IMR-90 (cell line): Measurements from ENCODE around the gene WNK3. TPM values are rescaled to one million over a fixed set of nuclear protein-coding genes. Genes with fewer than 3 reads are reported as not detected.

Experiments used
- ATAC-seq: fragments of 200-7000 bp; cut with Tn5 transposase; 2 replicates; pipeline ENCODE4 v1.9.1; 2020; ENCODE audit warnings: low read depth, mild to moderate bottlenecking, moderate library complexity
- BruUV-seq: library from RNA; stranded (reverse); fragments of 400-500 nt; replicated peaks from 2 replicates; lab custom pipeline; 2021; lab: Mats Ljungman, UMichigan
- CTCF ChIA-PET: fragments of 300-600 bp; formaldehyde crosslinking; extraction: SDS; loops from one replicate; lab custom pipeline; 2021; ENCODE audit warnings: antibody characterized with exemption; lab: Yijun Ruan, JAX
- POLR2A ChIA-PET: fragments of 300-600 bp; sonication (Branson Sonifier 250); formaldehyde crosslinking; loops from one replicate; lab custom pipeline; 2022; ENCODE audit warnings: antibody characterized with exemption; ENCODE audit not compliant: unreplicated experiment; lab: Charles Lee
- DNase-seq: peaks from one replicate; pipeline ENCODE4 v3.0.0; 2013
- H2AFZ ChIP-seq: replicated peaks from 2 replicates; pipeline ENCODE3; 2013; ENCODE audit warnings: low read length, mild to moderate bottlenecking; ENCODE audit not compliant: poor library complexity
- H2AK5ac ChIP-seq: 2 replicates; pipeline ENCODE4 v1.6.1; 2013; ENCODE audit warnings: low read depth, low read length, inconsistent platforms
- H2AK9ac ChIP-seq: replicated peaks from 2 replicates; pipeline ENCODE3; 2013; ENCODE audit warnings: mild to moderate bottlenecking, low read depth, low read length, moderate library complexity; ENCODE audit not compliant: poor library complexity
- H2BK120ac ChIP-seq: 2 replicates; pipeline ENCODE4 v1.6.1; 2013; ENCODE audit warnings: low read depth, low read length, inconsistent platforms
- H2BK15ac ChIP-seq: 3 replicates; pipeline ENCODE4 v1.6.1; 2013; ENCODE audit warnings: low read depth, low read length, inconsistent platforms
- H2BK20ac ChIP-seq: 2 replicates; pipeline ENCODE4 v1.6.1; 2013; ENCODE audit warnings: low read depth, mild to moderate bottlenecking, inconsistent platforms, low read length, moderate library complexity
- H2BK5ac ChIP-seq: 2 replicates; pipeline ENCODE4 v1.6.1; 2013; ENCODE audit warnings: mild to moderate bottlenecking, low read depth, low read length, inconsistent platforms; ENCODE audit not compliant: poor library complexity, severe bottlenecking
- H3K14ac ChIP-seq: replicated peaks from 2 replicates; pipeline ENCODE4 v1.6.1; 2013; ENCODE audit warnings: low read depth, low read length, inconsistent platforms
- H3K18ac ChIP-seq: 2 replicates; pipeline ENCODE4 v1.6.1; 2013; ENCODE audit warnings: low read depth, low read length, control low read depth
- H3K23ac ChIP-seq: 2 replicates; pipeline ENCODE4 v1.6.1; 2013; ENCODE audit warnings: low read depth, low read length, inconsistent platforms
- H3K27ac ChIP-seq: 2 replicates; pipeline ENCODE4 v1.5.1; 2013; ENCODE audit warnings: mild to moderate bottlenecking, control low read depth, low read length; ENCODE audit not compliant: insufficient read depth
- H3K27me3 ChIP-seq: 2 replicates; pipeline ENCODE4 v1.6.1; 2013; ENCODE audit warnings: low read length; ENCODE audit not compliant: control insufficient read depth, insufficient read depth
- H3K36me3 ChIP-seq: 2 replicates; pipeline ENCODE4 v1.6.1; 2013; ENCODE audit warnings: low read length, mixed read lengths; ENCODE audit not compliant: control insufficient read depth, insufficient read depth
- H3K4ac ChIP-seq: 2 replicates; pipeline ENCODE4 v1.6.1; 2013; ENCODE audit warnings: low read depth, low read length, inconsistent platforms
- H3K4me1 ChIP-seq: 2 replicates; pipeline ENCODE4 v1.6.1; 2013; ENCODE audit warnings: low read length, mixed read lengths; ENCODE audit not compliant: control insufficient read depth, insufficient read depth
- H3K4me2 ChIP-seq: 2 replicates; pipeline ENCODE4 v1.6.1; 2013; ENCODE audit warnings: low read depth, mild to moderate bottlenecking, control low read depth, low read length, moderate library complexity
- H3K4me3 ChIP-seq: 2 replicates; pipeline ENCODE4 v1.5.1; 2013; ENCODE audit warnings: low read depth, mild to moderate bottlenecking, control low read depth, low read length, moderate library complexity; ENCODE audit not compliant: insufficient read depth
- H3K56ac ChIP-seq: 2 replicates; pipeline ENCODE4 v1.6.1; 2013; ENCODE audit warnings: low read length, inconsistent platforms; ENCODE audit not compliant: insufficient read depth; ENCODE audit errors: extremely low read depth
- H3K79me1 ChIP-seq, 2 experiments: 2 replicates each; pipeline ENCODE4 v1.6.1; 2013; ENCODE audit warnings: low read length in 2 of 2, inconsistent platforms in 1 of 2, low read depth in 1 of 2
- H3K9ac ChIP-seq: 2 replicates; pipeline ENCODE4 v1.6.1; 2013; ENCODE audit warnings: low read depth, low read length, control low read depth
- H3K9me1 ChIP-seq: 2 replicates; pipeline ENCODE4 v1.6.1; 2013; ENCODE audit warnings: low read length, inconsistent platforms; ENCODE audit not compliant: insufficient read depth
- H3K9me3 ChIP-seq: 2 replicates; pipeline ENCODE4 v1.6.1; 2013; ENCODE audit warnings: low read length; ENCODE audit not compliant: control insufficient read depth, insufficient read depth
- H4K20me1 ChIP-seq: 2 replicates; pipeline ENCODE4 v1.6.1; 2013; ENCODE audit warnings: low read length, inconsistent platforms; ENCODE audit not compliant: insufficient read depth
- H4K5ac ChIP-seq: 2 replicates; pipeline ENCODE4 v1.6.1; 2013; ENCODE audit warnings: mild to moderate bottlenecking, low read depth, low read length, control low read depth
- H4K8ac ChIP-seq, 2 experiments: 2 replicates each; pipeline ENCODE4 v1.6.1; 2013; ENCODE audit warnings: low read depth in 2 of 2, low read length in 2 of 2, control low read depth in 1 of 2, inconsistent platforms in 1 of 2
- H4K91ac ChIP-seq: 2 replicates; pipeline ENCODE4 v1.6.1; 2013; ENCODE audit warnings: low read depth, low read length, inconsistent platforms; ENCODE audit not compliant: insufficient read depth
- BHLHE40 ChIP-seq: fragments of 150-350 bp; IDR thresholded peaks from 2 replicates; pipeline ENCODE4 v1.6.1; 2016; ENCODE audit warnings: mild to moderate bottlenecking, low read depth, low read length
- CEBPB ChIP-seq: IDR thresholded peaks from 2 replicates; pipeline ENCODE4 v1.6.1; 2012; ENCODE audit warnings: low read depth, low read length, improper control_type of control experiment
- CTCF ChIP-seq: conservative IDR thresholded peaks from 2 replicates; pipeline ENCODE4 v1.5.1; 2012; ENCODE audit warnings: mild to moderate bottlenecking, low read depth, low read length, improper control_type of control experiment
- ELK1 ChIP-seq: fragments of 150-350 bp; IDR thresholded peaks from 2 replicates; pipeline ENCODE4 v1.6.1; 2016; ENCODE audit warnings: low read depth, mild to moderate bottlenecking, low read length, moderate library complexity, borderline replicate concordance
- FOS ChIP-seq: fragments of 150-350 bp; IDR thresholded peaks from 2 replicates; pipeline ENCODE4 v1.6.1; 2016; ENCODE audit warnings: low read depth, low read length
- MAFK ChIP-seq: IDR thresholded peaks from 2 replicates; pipeline ENCODE4 v1.6.1; 2012; ENCODE audit warnings: low read depth, low read length, improper control_type of control experiment
- MAZ ChIP-seq: IDR thresholded peaks from 2 replicates; pipeline ENCODE4 v1.6.1; 2012; ENCODE audit warnings: low read depth, mild to moderate bottlenecking, low read length, improper control_type of control experiment, moderate library complexity, borderline replicate concordance
- MXI1 ChIP-seq: IDR thresholded peaks from 2 replicates; pipeline ENCODE4 v1.6.1; 2012; ENCODE audit warnings: low read depth, mild to moderate bottlenecking, low read length, moderate library complexity, borderline replicate concordance
- NFE2L2 ChIP-seq: fragments of 150-350 bp; IDR thresholded peaks from 2 replicates; pipeline ENCODE4 v1.6.1; 2016; ENCODE audit warnings: low read depth, mild to moderate bottlenecking, low read length
- POLR2A ChIP-seq: IDR thresholded peaks from 2 replicates; pipeline ENCODE4 v1.6.1; 2012; ENCODE audit warnings: mild to moderate bottlenecking, low read depth, low read length
- RAD21 ChIP-seq: IDR thresholded peaks from 2 replicates; pipeline ENCODE4 v1.6.1; 2012; ENCODE audit warnings: low read length, improper control_type of control experiment
- RCOR1 ChIP-seq: IDR thresholded peaks from 2 replicates; pipeline ENCODE4 v1.6.1; 2012; ENCODE audit warnings: mild to moderate bottlenecking, low read length, improper control_type of control experiment; ENCODE audit not compliant: insufficient replicate concordance
- RFX5 ChIP-seq: IDR thresholded peaks from 2 replicates; pipeline ENCODE4 v1.8.0; 2012; ENCODE audit warnings: low read depth, mild to moderate bottlenecking, low read length, moderate library complexity
- SMC3 ChIP-seq: fragments of 150-350 bp; IDR thresholded peaks from 2 replicates; pipeline ENCODE4 v1.6.1; 2016; ENCODE audit warnings: low read depth, mild to moderate bottlenecking, antibody characterized with exemption, low read length, moderate library complexity
- USF2 ChIP-seq: fragments of 150-350 bp; IDR thresholded peaks from 2 replicates; pipeline ENCODE4 v1.6.1; 2017; ENCODE audit warnings: mild to moderate bottlenecking, antibody characterized with exemption, low read length, low read depth
- dilution Hi-C: fragments of 300-500 bp; cut with HindIII; formaldehyde crosslinking; loops from one replicate; pipeline ENCODE4 v1.14.3; 2018; ENCODE audit warnings: low sequenced_read_pairs; ENCODE audit not compliant: unreplicated experiment
- in situ Hi-C: fragments of 300-500 bp; cut with MboI; formaldehyde crosslinking; loops from 3 replicates; pipeline ENCODE4 v1.14.3; 2019; ENCODE audit warnings: low sequenced_read_pairs, inconsistent platforms, mixed read lengths
- intact Hi-C: fragments of 100-400 bp; cut with micrococcal nuclease; formaldehyde crosslinking; loops from 2 replicates; pipeline ENCODE4 v1.10.0; 2022
- polyA plus RNA-seq, 3 experiments: library from polyadenylated mRNA; depleted of rRNA; stranded (reverse); fragments of >200 nt; gene quantifications; 2 replicates each; pipeline ENCODE4 v1.2.3, GENCODE V29; 2012; ENCODE audit warnings: low replicate concordance in 1 of 3
- total RNA-seq: library from RNA; depleted of rRNA; stranded (reverse); fragments of >200 nt; gene quantifications from 2 replicates; pipeline ENCODE4 v1.2.3, GENCODE V29; 2012

Gene WNK3
- total and polyA plus RNA-seq, 2 of the 4 experiments (the other 2 are of a cell fraction): 0.15 to 1.4 TPM

GRCh38 chrX:54171091-54171490 lies 186.8 kb downstream of the WNK3 start:
- Histone ChIP-seq H2AK5ac (no peak overlapping the region), H3K4me1 (no peaks in the 10 kb centered on the region), H2BK20ac (no peak overlapping the region), H3K79me1 (peaks cover 0 to 11% of the 10 kb centered on the region in 2 experiments), H3K14ac (no peak overlapping the region), H2AK9ac (no peak overlapping the region), H3K56ac (no peak overlapping the region), H3K4me3 (no peak overlapping the region), H4K8ac (no peak overlapping the region), H3K27ac (no peak overlapping the region), H3K4me2 (no peak overlapping the region), H2BK15ac (no peak overlapping the region), H3K9me3 (no peaks in the 10 kb centered on the region), H3K23ac (no peak overlapping the region), H2BK120ac (no peak overlapping the region), H3K9me1 (no peaks in the 10 kb centered on the region), H3K36me3 (peaks cover 4% of the 10 kb centered on the region), H2BK5ac (no peak overlapping the region), H2AFZ (no peak overlapping the region), H4K20me1 (no peaks in the 10 kb centered on the region), H4K91ac (no peak overlapping the region), H3K4ac (no peak overlapping the region), H3K27me3 (no peaks in the 10 kb centered on the region), H4K5ac (no peak overlapping the region), H3K18ac (no peak overlapping the region), H3K9ac (no peak overlapping the region)
- no peak for TF ChIP-seq FOS
- no peak for TF ChIP-seq BHLHE40
- no peak for TF ChIP-seq RCOR1
- TF ChIP-seq USF2: no peak
- no peak for TF ChIP-seq SMC3
- no peak for TF ChIP-seq MXI1
- no peak for TF ChIP-seq RFX5
- TF ChIP-seq ELK1: no peak
- no peak for TF ChIP-seq CTCF
- TF ChIP-seq RAD21: no peak
- no peak for TF ChIP-seq POLR2A
- TF ChIP-seq MAZ: no peak
- no peak for TF ChIP-seq NFE2L2
- no peak for TF ChIP-seq MAFK
- TF ChIP-seq CEBPB: no peak
- no peak for DNase-seq
- intact Hi-C loops (no loop called here), dilution Hi-C loops (no loop called here), in situ Hi-C loops (no loop called here)
- BruUV-seq: no TSS peak
- ChIA-PET CTCF (interaction anchor here (2.2 kb wide), 1 partner anchor 9 kb away, joined by 6 read pairs; no protein-coding TSS in a partner anchor), POLR2A (no interaction called here)
- no peak for ATAC-seq
